SH-SY5Y (cell line): ENCODE data around the gene ASF1A.

Experiments used
- GATA2 ChIP-seq: IDR thresholded peaks from 2 replicates; pipeline ENCODE4 v1.6.1; 2011; ENCODE audit warnings: mild to moderate bottlenecking, low read depth, low read length
- GATA3 ChIP-seq: IDR thresholded peaks from 2 replicates; pipeline ENCODE4 v1.6.1; 2011; ENCODE audit warnings: low read depth, mild to moderate bottlenecking, low read length, moderate library complexity

Gene ASF1A

GRCh38 chr6:118894425-118895260, 691 bp downstream of the ASF1A start:
- TF ChIP-seq GATA2 (no peak), GATA3 (no peak)

DNA sequence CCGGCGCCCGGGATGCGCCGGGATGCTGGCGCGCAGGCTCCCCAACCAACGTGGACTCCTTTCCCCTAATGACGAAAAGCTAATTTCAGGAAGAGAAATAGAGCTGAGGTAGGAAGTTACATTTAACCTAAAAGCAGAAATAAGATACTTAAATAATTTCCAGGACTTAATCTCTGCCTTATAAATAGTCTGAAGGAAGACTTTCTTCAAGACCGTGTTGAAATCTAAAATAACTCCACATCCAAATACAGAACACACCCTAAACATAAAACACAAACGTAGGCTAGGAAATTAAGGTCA, 1.3 kb downstream of the ASF1A start:
- TF ChIP-seq GATA3 (no peak), GATA2 (no peak)

DNA sequence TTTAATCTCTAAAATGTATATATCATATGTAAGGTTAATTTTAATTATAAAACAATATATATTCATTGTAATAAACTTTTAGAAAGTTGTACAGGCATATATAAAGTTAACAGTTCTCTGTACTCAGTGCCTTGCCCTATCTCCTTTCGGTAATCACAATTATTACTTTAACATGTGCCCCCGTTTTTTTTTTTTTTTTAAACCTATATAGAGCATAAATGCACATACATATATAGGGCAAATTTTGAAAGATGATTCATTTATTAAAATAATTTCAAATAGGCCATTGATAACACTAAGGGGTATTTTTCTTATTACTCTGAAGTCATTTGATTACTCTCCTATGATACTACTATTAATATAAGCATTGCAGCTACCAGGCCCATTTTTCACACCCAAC, 1.9 kb downstream of the ASF1A start:
- TF ChIP-seq GATA3: no peak
- TF ChIP-seq GATA2: no peak

- TF ChIP-seq GATA3 (no peak), GATA2 (no peak)
Observed at GRCh38 chr6:118896339-118897136, 2.6 kb downstream of the ASF1A start.

- no peak for TF ChIP-seq GATA2
- no peak for TF ChIP-seq GATA3
Observed at GRCh38 chr6:118897386-118897785, 3.4 kb downstream of the ASF1A start.

- TF ChIP-seq GATA2 (no peak), GATA3 (no peak)
Observed at GRCh38 chr6:118899948-118900347, 6.0 kb downstream of the ASF1A start.

- TF ChIP-seq GATA3: no peak
Observed at GRCh38 chr6:118902726-118903125, 8.8 kb downstream of the ASF1A start.

DNA sequence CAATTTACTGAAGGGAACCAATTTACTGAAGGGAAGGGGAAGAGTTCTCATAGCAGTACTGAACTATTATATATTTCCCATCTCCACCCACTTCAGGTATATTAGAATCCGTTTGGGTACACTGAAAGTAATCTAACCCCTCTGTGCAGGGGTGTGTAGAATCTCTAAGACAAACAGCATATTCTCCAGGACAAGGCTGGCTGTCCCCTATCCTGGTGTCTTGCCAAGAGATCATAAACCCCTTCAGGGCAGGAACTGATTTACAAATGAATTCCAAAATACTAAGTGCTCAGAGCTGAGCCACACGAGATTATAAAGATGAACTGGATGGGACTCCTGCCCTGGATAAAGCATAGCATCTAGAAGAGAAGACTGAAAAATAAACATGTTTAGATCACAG, 9.2 kb downstream of the ASF1A start:
- no peak for TF ChIP-seq GATA2
- no peak for TF ChIP-seq GATA3

DNA sequence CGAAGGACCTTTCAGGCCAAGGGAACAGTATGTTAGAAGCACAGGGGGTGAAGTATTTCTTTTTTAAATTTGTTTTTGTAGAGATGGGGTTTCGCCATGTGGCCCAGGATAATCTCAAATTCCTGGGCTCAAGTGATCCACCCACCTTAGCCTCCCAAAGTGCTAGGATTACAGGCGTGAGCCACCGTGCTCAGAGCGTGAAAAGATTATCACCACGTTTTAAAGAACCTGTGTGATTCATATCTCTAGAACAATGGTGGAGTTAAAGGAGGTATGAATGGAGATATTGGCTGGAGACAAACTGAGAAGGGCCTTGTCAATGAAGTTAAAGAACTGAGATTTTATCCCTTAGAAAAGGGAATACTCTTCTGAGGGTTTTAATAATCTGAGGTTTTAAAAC, 9.7 kb downstream of the ASF1A start:
- no peak for TF ChIP-seq GATA2
- no peak for TF ChIP-seq GATA3

- no peak for TF ChIP-seq GATA2
- no peak for TF ChIP-seq GATA3
Observed at GRCh38 chr6:118905084-118905483, 11.1 kb downstream of the ASF1A start.

DNA sequence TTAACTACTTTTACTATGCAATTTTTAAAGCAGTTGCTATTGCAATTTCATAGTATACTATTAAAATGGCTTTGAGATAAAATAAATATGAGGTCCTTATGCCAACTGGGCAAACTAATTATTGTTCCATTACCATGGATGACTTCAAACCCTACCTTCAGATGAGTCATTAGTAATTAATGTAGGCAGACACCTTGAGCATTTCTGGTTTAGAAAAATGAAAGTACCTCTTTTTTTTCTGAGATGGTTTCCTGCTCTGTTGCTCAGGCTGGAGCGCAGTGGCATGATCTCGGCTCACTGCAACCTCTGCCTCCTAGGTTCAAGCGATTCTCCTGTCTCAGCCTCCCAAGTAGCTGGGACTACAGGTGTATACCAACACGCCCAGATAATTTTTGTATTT, 11.9 kb downstream of the ASF1A start:
- no peak for TF ChIP-seq GATA3

DNA sequence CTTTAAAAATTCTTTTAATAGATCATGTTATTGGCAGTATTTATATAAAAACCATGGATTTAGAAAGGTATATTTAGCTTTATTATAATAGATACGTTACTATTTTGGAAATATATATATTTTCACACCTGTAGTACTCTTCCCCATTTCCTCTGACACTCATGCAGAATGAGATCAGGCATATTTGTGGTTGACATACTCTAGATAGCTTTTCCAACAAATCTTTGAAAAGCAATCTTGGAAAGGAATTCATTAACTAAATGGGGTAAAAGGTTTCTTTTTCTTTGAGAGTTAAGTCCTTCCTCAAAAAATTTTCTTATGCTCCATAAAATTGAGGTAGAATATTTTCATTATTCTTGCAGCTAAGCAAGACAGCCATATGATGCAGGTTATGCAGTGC, 14.5 kb downstream of the ASF1A start:
- TF ChIP-seq GATA2: no peak
- no peak for TF ChIP-seq GATA3

- TF ChIP-seq GATA3 (no peak), GATA2 (no peak)
Observed at GRCh38 chr6:118912646-118913045, 18.7 kb downstream of the ASF1A start.

DNA sequence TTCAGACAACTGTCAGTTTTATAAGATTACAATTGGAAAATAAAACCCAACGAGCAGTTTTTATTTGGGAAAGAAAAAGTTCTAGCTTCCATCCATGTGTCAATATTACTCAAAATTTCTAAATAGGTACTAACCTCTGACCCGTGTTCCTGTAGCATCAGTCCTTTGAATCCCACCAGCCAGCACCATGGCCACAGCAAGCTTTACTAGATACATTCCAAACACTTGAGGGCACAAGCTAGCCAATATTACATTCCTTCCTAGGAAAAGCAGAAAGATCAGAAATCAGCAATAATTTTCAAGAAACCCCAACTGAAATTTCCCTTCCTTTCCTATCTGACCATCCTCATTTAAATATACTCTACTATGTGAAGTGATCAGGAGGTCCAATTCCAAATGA, 19.2 kb downstream of the ASF1A start:
- no peak for TF ChIP-seq GATA3
- no peak for TF ChIP-seq GATA2

DNA sequence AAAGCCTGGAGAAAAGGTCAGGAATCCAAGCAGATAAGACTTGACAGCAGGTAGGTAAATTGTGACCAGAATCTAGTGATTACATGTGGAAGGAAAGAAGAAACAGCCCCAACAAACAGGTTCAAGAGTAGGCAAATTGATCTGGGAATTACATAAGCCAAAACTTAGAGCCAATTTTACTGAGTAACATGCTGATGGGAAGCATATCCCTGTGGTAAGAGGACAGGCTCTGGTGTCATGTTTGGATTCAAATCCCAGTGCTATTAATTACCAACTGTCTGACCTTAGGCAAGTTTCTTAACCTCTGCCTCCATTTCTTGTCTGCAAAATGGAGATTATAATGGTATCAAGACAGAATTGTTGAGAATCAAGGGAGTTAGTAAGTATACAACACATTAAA, 20.6 kb downstream of the ASF1A start:
- TF ChIP-seq GATA2: no peak
- TF ChIP-seq GATA3: no peak
